HG02970 (cell line): ENCODE measurements around the gene CTNS.

ENCODE experiments used
- ATAC-seq: cut with Tn5 transposase; IDR thresholded peaks from one replicate; pipeline ENCODE4 v1.9.1; 2021; ENCODE audit warnings: mild to moderate bottlenecking, moderate library complexity, moderate number of reproducible peaks; ENCODE audit not compliant: unreplicated experiment, low FRiP score

The CTNS gene

DNA sequence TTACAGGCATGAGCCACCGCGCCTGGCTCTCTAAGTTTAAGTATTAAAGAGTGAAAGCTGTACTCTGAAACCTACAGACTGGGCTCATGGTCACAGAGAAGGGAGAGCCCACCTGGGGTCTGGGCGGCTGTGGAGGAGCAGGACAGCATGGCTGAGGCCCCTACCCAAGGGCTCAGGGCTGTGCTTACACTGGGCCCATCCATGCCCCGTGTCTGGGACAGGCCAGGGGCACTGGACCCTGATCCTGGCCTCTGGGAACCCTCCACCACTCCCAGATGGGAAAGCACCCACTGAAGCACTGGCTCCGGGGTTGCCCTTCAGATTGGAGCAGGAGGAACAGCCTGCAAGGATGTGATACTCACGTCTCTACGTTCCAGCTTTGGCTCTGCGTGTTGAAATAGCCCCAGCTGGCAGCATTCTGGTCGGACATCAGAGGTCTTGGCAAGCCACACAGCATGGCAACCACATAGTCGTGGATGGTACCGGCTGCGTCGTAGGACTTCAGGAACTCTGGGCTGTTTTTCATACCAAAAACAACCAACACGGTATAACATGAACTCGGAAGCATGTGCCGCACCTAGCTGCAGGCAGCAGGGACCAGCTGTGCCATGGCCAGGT lies 13.5 kb upstream of the CTNS start:
- no peak for ATAC-seq

DNA sequence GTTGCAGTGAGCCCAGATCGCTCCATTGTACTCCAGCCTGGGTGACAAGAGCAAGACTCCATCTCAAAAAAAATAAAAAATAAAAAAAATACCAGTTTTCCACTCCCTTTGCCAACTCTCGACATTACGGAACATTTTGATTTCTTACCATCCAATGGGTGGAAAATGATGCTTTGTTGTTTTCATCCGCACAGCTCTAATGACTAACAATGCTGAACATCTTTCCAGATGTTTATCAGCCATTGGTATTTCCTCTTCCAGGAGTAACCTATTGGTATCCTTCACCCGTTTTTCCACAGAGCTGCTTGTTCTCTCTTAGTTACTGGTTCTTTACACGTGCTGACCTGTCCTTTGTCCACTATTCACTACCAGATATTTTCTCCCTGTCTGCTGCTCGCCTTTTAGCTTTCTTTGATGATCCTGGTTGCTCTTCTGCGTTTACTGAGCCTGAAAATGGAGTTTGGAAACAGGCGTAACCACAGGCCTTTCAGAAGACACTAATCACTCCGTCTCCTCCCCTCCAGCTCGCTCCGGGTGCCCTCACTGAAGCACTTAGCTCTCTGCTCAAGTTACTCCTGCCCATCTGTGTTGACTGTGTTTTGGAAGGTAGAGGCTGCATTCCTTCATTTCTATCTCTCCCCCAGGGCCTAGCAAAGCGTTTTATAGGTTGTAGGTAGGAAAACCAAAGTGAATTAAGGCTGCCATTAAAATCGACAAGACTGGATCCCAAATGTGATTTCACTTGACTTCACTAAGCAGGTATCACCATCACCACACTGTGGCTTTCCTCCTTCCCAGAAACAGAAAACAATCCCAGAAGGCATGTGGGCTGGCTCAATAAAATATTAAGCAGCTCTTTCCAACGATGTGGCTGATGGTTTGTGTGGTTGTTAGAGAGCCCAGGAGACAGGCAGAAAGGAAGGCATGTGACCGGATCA lies 9.5 kb upstream of the CTNS start:
- ATAC-seq: no peak

DNA sequence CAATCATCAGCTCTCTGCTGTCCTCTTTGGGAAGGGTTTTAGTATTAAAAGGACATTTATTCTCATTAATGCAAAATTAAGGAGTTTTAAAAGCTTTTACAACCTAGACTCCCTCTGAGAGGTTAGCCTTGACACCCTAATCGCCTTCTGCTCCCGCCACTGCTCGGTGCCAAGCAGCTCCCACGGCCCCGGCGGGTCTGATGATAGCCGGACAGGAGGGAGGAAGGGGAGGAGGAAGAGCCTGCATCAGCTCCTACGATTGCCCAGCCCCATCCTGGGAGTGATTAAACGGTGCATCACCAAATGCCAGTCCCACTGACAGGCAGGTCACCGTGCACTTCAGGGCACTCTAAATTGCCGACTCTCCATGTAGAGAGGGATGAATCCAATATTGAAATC lies 8.8 kb upstream of the CTNS start:
- ATAC-seq: no peak

DNA sequence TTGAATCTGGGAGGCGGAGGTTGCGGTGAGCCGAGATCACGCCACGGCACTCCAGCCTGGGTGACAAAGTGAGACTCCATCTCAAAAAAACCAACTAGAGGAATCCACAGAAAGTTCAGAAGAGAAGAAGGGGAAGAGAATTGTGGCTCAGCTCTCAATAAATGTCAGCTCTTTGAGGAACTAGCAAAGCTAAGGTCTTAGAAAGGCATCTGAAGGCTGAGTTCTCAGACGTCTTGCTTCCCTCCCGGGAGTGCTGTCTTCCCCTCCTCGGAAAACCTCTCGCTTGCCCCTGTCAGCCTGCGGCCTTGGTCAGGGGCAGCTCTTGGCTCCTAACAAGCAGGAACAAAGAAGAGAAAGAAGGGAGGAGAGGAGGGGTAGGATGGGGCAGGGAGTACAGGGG lies 5.8 kb upstream of the CTNS start:
- no peak for ATAC-seq

DNA sequence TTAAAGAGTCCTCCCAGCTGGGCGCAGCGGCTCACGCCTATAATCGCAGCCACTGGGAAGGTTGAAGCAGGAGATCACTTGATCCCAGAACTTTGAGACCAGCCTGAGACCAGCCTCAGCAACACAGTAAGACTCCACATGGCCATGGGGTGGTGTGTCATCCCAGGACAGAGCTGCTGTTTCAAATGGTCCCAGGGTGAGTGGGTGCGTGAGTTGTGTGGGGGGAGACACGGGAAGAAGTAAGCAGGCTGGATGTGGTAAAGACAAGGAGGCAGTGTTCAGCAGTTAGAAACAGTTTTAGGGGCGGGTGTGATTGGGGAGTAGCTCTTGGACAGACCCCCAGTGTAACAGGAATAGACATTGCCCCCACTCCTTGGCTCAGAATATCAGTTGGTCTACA lies 4.3 kb upstream of the CTNS start:
- no peak for ATAC-seq

DNA sequence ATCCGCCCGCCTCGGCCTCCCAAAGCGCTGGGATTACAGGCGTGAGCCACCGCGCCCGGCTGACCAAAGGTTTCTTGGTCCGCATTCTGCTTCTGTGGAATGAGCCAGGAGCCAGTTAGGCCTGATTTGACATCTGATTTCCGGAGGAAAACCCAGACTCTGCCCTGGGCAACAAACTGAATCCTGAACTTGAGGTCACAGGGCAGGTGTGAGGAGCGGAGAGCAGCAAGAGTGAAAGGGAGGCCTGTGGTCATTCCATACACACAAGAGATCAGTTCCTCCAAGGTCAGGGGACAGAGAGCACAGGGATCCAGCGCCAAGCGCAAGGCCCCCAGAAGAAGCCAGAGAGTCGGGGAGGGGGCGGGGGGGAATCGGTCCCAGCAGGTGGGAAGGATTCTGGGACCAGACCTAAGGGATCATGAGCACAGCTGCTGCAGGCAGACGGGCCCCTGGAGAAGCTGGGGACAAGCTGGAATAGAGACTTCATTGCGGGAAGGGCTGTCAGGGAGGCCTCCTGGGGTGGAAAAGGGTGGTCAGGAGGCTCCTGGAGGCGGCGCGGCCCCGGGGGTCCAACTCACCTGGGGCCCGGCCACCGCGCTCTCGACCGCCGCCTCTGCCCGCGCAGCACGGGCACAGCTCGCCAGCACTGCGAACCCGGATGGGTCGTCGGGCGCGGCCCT lies 946 bp upstream of the CTNS start:
- ATAC-seq: no peak

DNA sequence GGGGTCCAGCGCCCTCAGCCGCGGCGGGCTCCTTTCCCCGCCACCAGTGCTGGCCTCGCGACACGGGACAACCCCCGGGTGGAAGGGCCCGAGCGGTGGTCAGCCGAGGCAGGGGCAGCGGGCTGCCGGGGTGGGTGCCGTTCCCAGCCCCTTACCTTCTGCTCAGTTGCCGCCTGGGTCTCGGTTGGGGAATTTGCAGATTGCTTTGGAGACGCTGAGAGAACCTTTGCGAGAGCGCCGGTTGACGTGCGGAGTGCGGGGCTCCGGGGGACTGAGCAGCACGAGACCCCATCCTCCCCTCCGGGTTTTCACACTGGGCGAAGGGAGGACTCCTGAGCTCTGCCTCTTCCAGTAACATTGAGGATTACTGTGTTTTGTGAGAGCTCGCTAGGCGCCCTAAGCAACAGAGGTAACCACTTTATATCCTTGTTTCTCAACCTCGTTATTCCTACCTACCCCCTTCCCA lies 381 bp downstream of the CTNS start:
- no peak for ATAC-seq

DNA sequence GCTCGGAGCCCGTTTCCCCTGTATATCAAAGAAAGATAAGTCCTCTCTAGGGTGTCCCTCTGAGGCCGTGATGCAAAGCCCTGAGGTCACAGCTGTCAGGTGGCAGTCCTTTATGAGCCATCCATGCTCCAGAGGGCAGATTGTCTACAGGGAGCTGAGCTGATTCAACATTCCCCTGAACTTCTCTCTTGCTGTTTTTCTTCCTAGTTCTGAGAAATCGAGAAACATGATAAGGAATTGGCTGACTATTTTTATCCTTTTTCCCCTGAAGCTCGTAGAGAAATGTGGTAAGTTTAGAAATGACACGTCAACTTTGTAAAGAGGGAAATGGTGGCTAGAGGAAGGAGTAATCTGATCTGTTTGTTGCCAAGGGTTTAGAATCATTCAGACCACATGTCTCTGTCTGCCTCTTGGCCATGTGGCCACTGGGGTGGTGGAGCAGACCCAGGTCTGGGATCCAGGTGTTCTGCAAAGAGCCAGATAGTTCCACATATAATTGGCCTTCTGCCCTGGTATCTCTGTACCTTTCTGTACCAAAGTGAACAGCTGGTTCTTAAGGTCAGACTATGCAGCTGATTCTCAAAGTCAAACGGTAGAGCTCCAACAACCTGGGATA lies 3.5 kb downstream of the CTNS start:
- no peak for ATAC-seq

DNA sequence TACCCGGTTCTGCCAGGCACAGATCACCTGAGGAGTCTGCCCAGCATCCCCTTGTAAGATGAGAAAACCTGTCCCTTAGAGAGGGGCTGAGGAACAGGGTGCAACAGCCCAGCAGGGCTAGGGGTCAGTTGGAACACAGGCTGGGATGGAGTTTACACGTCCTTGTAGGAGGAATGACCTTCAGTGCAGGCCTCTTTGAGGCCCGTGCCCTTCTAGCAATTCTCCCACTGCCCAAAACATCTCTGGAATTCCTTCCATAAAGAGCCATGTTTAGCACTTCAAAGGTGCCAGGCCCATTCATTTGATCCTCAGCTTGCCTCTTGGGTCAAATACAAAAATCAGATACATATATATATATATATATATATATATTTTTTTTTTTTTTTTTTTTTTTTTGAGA lies 4.5 kb downstream of the CTNS start:
- no peak for ATAC-seq

DNA sequence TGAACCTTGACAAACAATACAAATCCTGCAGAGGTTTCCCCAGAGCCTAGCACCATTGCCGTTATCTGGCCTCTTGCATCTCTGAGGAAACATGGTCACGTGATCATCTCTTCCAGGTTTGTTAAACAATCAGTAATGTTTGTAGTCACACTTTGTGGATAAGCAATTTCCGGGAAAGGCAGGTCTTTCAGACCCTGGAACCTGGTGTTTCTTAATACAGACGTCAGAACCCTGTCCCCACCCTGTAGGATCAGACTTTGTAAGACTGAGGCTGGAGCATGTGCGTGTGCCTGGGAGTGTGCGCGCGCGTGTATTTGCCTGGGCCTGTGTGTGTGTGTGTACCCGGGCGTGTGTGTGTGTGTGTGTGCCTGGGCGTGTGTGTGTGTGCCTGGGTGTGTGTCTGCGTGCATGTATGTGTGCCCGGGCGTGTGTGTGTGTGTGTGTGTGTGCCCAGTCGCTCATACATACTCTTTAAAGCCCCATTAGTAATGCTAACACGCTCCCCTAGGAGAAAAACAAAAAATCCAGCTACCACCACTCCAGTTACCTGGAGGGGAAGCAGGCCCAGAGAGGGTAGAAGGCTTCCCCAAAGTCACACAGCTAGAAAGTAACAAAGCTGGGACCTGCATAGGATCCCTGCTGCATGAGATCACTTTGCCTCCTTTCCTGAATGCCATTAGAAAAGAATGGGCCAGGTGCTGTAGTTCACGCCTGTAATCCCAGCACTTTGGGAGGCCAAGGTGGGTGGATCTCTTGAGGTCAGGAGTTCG lies 5.3 kb downstream of the CTNS start:
- no peak for ATAC-seq

DNA sequence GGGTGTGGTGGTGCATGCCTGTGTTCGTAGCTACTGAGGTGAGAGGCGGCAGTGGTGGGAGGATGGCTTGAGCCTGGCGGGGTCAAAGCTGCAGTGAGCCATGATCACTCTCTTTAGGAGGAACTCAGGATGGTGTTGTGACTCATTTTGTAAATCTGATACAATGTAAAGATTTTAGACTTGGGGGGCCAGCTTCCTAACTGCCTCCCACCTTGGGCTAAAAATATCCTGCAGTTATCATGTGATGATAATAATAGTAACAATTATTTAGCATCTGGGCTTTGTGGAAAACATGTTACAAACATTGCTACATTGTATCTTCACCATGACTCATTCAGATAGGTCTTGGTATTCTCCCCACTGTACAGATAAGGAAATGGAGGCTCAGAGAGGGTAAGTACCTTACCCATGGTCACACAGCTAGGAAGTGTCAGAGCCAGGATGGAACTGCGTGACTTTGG lies 7.4 kb downstream of the CTNS start:
- no peak for ATAC-seq

DNA sequence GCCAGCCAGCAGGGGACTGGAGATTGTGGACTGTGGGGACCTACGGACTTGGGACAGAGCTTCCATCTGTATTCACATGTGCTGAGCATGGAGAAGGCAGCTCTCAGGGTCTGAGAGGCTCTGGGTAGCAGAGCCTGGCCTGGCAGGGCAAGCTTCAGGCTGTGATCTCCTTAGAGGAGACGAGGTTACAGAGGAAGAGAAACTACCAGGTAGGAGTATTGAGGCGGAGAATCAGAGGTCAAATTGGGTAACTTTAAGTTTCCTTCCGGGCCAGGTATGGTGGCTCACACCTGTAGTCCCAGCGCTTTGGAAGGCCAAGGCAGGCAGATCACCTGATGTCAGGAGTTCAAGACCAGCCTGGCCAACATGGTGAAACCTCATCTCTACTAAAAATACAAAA lies 8.8 kb downstream of the CTNS start:
- ATAC-seq: no peak

DNA sequence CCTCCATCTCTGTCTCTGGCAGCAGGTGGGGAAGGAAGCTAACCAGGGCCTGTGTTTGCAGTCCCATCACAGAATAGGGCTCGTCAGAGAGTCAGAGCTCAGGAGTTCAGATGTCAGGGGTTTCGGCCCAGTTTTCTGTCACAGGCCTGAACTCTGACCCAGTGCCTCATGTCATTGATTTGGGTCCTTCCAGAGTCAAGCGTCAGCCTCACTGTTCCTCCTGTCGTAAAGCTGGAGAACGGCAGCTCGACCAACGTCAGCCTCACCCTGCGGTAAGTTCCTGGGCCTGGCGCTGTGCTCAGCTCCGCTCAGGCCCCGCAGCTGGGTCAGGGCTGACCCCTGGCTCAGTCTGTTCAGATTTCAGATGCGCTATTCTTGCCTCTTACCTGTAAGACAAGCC lies 10.7 kb downstream of the CTNS start:
- ATAC-seq: no peak

DNA sequence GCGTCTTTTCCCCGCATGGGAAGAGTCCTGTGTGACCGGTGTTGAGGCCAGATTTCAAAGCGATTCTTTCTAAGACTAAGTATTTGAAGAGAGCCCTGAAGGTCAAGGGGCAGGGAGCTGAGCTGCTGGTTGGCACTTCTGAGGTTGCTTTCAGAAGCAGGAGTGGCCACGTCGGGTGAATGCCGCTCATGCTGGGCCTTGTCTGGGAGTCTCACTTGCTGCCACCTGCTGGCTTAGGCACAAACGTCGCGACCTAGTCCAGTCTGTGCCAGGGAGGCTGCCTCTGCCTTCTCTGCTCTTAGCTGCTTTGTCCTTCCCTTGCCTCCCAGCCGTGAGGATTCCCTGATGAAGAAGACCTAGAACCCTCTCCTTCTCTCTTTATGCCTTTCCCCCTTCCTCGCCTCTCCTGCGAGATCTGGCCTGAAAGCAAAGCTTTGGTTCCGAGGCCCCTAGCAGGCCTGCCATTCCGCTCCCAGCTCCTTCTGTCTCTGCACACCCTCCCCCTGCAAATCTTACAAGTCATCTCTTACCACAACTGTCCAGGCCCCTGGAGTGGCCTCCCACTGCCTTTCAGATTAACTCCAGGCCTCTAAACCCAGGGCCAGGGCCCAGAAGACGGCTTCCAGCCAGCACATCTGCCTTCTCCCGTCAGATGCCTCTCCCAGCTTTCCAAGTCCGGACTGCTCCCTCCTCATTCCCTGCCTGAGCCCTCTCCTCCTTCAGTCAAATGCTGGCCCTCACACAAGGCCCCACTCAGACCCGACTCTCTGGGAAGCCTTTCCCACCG lies 11.4 kb downstream of the CTNS start:
- ATAC-seq: no peak

DNA sequence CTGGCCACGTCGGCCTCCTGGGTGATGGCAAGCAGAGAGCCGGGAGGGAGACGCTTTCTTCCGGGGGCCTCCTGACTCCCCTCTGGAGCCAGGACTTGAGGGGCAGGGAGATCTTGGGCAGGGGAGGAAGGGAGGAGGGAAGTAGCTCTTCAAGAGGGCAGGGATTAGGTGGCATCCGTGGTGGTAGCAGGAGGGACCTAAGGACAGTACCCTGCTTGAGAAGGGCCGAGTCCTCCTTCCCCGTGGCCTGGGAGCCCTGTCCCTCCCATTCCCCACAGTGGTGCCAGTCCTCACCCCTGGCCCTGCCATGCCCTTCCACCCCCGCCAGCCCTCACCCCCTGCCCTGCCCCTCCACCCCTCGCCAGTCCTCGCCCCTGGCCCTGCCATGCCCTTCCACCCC lies 19.2 kb downstream of the CTNS start:
- ATAC-seq: no peak

DNA sequence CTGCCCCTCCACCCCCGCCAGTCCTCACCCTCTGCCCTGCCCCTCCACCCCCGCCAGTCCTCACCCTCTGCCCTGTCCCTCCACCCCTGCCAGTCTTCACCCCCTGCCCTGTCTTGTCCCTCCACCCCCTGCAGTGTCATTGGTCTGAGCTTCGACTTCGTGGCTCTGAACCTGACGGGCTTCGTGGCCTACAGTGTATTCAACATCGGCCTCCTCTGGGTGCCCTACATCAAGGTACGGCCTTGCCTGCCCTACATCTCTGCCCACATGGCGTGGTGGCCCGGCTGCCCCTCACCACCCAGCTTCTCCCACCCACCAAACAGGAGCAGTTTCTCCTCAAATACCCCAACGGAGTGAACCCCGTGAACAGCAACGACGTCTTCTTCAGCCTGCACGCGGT lies 19.8 kb downstream of the CTNS start:
- ATAC-seq: no peak

DNA sequence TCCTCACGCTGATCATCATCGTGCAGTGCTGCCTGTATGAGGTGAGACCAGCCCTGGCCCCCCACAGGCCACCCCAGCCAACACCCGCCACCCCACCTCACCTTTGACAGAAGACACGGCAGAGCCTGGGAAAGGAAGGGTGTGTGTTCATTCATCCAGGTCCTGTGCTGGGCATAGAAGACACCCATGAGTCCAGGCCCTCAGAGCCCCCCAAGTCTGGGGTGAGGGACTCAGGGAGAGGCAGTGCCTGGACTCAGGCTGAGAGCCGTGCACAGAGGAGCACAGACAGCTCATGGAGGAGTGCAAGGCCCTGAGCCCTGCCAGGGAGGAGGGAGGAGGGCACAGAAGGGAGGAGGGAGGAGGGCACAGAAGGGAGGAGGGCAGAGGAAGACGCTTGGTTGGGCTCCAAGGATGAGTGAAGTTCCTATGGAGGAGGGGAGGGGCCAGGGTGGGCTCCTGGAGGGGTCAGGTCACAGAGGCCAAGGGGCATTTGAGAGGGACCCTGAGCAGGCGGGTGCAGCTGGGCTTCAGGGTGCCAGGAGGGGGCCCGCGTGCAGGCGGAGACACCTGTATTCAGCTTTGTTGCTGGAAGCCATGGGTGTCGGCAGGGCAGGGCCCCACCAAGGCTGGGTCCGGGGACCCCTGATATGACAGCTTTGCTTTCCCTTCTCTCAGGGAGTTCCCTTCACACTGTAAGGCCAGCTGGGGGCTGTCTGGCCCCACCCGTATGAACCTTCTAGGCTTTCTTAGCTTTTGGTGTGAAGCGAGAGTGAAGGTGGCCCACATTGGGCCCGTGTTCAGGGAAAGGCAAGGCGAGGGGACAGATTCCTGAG lies 20.4 kb downstream of the CTNS start:
- no peak for ATAC-seq

DNA sequence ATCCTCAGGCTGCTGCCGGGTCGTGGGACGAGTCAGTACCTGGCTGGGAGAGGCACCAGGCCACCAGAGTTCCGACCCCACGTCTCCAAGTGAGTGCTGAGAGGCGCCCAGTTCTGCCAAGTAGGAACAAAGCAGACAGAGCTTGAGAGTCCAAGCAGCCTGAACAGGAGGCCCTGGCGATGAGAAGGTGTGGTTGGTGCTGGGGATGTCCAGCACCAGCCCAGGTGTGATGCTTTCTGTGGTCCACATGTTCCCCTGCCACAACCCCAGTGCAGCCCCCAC lies 21.0 kb downstream of the CTNS start:
- ATAC-seq: no peak
